Measurements from ENCODE around the gene FGD2.

Gene FGD2

DNA sequence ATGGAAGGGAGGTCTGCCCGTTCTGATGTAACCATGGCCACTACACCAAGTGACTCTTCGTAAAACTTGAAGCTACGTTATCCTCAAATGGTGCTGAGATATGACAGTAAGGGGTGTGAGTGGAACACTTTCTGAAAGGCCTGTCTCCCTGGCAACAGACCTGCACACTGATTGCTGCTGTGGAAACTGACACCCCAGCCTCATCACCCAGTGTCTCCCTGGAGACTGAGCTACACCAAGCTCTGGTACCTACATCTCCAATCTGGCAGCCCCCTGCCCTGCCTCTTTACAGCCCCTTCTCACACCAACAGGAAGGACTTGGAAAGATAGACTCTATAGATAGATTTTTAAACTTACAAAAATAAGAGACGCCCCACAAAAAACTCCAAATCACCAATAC, 37.7 kb upstream of the FGD2 start:
- no peaks in the 10 kb centered on the region for H3K9me3 ChIP-seq (ENCODE audit: insufficient read depth, low read depth, low read length)
- H3K9ac ChIP-seq (ENCODE audit: low read depth, low read length, poor library complexity, severe bottlenecking): no peak overlapping the region
- no peak overlapping the region for H3K4me2 ChIP-seq (ENCODE audit: low read depth, low read length, poor library complexity, severe bottlenecking)
- H3K27me3 ChIP-seq (ENCODE audit: insufficient read depth, low read length, poor library complexity, severe bottlenecking): no peaks in the 10 kb centered on the region
- no peaks in the 10 kb centered on the region for H3F3A ChIP-seq (ENCODE audit: low read depth)
- H3K79me2 ChIP-seq (ENCODE audit: insufficient read depth, low read length): no peaks in the 10 kb centered on the region
- H3K4me1 ChIP-seq (ENCODE audit: insufficient read depth, low read length, poor library complexity, severe bottlenecking): peaks cover 24% of the 10 kb centered on the region
- peaks cover 61% of the 10 kb centered on the region for H3K36me3 ChIP-seq (ENCODE audit: insufficient read depth, low read length)
- H2AFZ ChIP-seq (ENCODE audit: low read length): no peak overlapping the region
- no peak overlapping the region for H3K4me3 ChIP-seq (ENCODE audit: low read length, poor library complexity, severe bottlenecking)
- H3K9me2 ChIP-seq (replicated peaks; ENCODE audit: low read depth, low read length): no peaks in the 10 kb centered on the region
- H4K20me1 ChIP-seq (ENCODE audit: insufficient read depth, low read length, poor library complexity, severe bottlenecking): no peaks in the 10 kb centered on the region
- no peak for TF ChIP-seq EZH2phosphoT487 (IDR thresholded peaks at IDR 0.05; ENCODE audit: borderline replicate concordance)
- TF ChIP-seq, protein P1, sequence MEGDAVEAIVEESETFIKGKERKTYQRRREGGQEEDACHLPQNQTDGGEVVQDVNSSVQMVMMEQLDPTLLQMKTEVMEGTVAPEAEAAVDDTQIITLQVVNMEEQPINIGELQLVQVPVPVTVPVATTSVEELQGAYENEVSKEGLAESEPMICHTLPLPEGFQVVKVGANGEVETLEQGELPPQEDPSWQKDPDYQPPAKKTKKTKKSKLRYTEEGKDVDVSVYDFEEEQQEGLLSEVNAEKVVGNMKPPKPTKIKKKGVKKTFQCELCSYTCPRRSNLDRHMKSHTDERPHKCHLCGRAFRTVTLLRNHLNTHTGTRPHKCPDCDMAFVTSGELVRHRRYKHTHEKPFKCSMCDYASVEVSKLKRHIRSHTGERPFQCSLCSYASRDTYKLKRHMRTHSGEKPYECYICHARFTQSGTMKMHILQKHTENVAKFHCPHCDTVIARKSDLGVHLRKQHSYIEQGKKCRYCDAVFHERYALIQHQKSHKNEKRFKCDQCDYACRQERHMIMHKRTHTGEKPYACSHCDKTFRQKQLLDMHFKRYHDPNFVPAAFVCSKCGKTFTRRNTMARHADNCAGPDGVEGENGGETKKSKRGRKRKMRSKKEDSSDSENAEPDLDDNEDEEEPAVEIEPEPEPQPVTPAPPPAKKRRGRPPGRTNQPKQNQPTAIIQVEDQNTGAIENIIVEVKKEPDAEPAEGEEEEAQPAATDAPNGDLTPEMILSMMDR (conservative IDR thresholded peaks at IDR 0.05; ENCODE audit: low read length): no peak

DNA sequence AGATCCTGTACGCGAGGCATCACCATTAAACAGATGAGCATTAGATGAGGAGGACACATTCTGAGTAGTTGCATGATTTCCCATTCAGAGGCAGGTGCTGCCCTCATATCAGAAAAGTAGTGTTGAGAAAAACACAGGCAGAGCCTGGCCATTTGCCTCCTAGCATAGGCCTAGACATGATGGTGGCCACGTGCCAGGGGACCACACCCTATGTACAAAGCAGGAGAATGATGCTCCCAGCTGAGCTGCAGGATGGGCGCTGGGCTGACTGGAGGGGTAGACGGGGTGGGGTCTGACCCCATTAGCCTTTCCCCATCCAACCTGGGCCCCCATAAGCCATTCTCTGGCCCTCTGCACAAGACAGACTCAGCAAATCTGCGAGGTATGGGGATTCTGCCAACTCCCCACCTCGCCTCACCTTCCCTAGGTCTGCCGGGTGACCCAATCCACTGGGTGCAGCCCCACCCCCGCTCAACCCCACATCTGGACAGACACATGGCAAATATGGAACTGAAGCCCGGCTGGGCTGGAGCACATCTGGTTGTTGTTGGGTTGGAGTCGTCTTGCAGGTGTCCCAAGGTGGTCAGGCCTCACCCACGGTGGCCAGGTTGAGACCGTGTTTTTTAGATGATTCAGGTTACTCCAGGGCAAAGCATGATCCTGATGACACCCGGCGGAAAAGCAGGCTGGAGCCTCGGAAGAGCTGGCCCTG, 37.0 kb upstream of the FGD2 start:
- H3K9me3 ChIP-seq (ENCODE audit: insufficient read depth, low read depth, low read length): no peaks in the 10 kb centered on the region
- H3K9me2 ChIP-seq (replicated peaks; ENCODE audit: low read depth, low read length): no peaks in the 10 kb centered on the region
- H3K4me2 ChIP-seq (ENCODE audit: low read depth, low read length, poor library complexity, severe bottlenecking): no peak overlapping the region
- H3K4me3 ChIP-seq (ENCODE audit: low read length, poor library complexity, severe bottlenecking): no peak overlapping the region
- H3K36me3 ChIP-seq (ENCODE audit: insufficient read depth, low read length): peaks cover 67% of the 10 kb centered on the region
- no peak overlapping the region for H3K9ac ChIP-seq (ENCODE audit: low read depth, low read length, poor library complexity, severe bottlenecking)
- H3K4me1 ChIP-seq (ENCODE audit: insufficient read depth, low read length, poor library complexity, severe bottlenecking): peaks cover 18% of the 10 kb centered on the region
- no peaks in the 10 kb centered on the region for H3K27me3 ChIP-seq (ENCODE audit: insufficient read depth, low read length, poor library complexity, severe bottlenecking)
- no peaks in the 10 kb centered on the region for H3F3A ChIP-seq (ENCODE audit: low read depth)
- TF ChIP-seq EZH2phosphoT487 (IDR thresholded peaks at IDR 0.05; ENCODE audit: borderline replicate concordance): no peak
- no peaks in the 10 kb centered on the region for H3K79me2 ChIP-seq (ENCODE audit: insufficient read depth, low read length)
- H4K20me1 ChIP-seq (ENCODE audit: insufficient read depth, low read length, poor library complexity, severe bottlenecking): no peaks in the 10 kb centered on the region
- H2AFZ ChIP-seq (ENCODE audit: low read length): no peak overlapping the region

DNA sequence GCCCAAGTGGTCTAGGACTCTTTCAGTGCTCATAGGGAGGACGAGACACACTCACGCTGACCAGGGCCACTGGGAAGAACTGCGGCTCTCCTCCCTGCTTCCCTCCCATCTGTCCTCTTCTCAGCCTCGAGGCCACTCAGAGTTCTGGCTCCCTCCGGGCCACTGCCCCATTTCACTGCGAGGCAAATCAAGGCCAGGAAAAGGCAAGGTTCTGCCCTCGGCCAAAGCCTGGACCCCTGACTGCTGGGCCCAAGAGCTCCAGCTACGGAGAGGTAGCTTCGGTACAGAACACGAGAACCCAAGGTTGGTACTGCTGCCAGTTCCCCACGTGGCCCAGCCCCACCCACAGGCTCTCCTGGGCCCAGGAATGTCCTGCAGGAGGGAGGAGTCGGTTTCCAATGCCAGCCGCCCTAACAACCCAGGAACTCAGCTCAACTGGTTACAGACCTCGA, 36.2 kb upstream of the FGD2 start:
- Histone ChIP-seq H4K20me1 (ENCODE audit: insufficient read depth, low read length, poor library complexity, severe bottlenecking) (no peaks in the 10 kb centered on the region), H2AFZ (ENCODE audit: low read length) (no peak overlapping the region), H3K27me3 (ENCODE audit: insufficient read depth, low read length, poor library complexity, severe bottlenecking) (no peaks in the 10 kb centered on the region), H3K36me3 (ENCODE audit: insufficient read depth, low read length) (peaks cover 76% of the 10 kb centered on the region), H3K9ac (ENCODE audit: low read depth, low read length, poor library complexity, severe bottlenecking) (no peak overlapping the region), H3K9me2 (replicated peaks; ENCODE audit: low read depth, low read length) (no peaks in the 10 kb centered on the region), H3K4me2 (ENCODE audit: low read depth, low read length, poor library complexity, severe bottlenecking) (no peak overlapping the region), H3K4me1 (ENCODE audit: insufficient read depth, low read length, poor library complexity, severe bottlenecking) (peaks cover 9% of the 10 kb centered on the region), H3K79me2 (ENCODE audit: insufficient read depth, low read length) (no peaks in the 10 kb centered on the region), H3F3A (ENCODE audit: low read depth) (no peaks in the 10 kb centered on the region), H3K9me3 (ENCODE audit: insufficient read depth, low read depth, low read length) (no peaks in the 10 kb centered on the region), H3K4me3 (ENCODE audit: low read length, poor library complexity, severe bottlenecking) (no peak overlapping the region)
- no peak for TF ChIP-seq EZH2phosphoT487 (IDR thresholded peaks at IDR 0.05; ENCODE audit: borderline replicate concordance)
- TF ChIP-seq, protein P1 (conservative IDR thresholded peaks at IDR 0.05; ENCODE audit: low read length): no peak

Measured in Loucy (cell line).